ENCODE measurements around the gene TOB1. TPM values are rescaled to one million over a fixed set of nuclear protein-coding genes. Genes with fewer than 3 reads are reported as not detected.

TOB1 gene
- total and polyA plus RNA-seq, 2 of the 4 experiments (the other 2 are of a cell fraction): 4.3 to 9.0 TPM

DNA sequence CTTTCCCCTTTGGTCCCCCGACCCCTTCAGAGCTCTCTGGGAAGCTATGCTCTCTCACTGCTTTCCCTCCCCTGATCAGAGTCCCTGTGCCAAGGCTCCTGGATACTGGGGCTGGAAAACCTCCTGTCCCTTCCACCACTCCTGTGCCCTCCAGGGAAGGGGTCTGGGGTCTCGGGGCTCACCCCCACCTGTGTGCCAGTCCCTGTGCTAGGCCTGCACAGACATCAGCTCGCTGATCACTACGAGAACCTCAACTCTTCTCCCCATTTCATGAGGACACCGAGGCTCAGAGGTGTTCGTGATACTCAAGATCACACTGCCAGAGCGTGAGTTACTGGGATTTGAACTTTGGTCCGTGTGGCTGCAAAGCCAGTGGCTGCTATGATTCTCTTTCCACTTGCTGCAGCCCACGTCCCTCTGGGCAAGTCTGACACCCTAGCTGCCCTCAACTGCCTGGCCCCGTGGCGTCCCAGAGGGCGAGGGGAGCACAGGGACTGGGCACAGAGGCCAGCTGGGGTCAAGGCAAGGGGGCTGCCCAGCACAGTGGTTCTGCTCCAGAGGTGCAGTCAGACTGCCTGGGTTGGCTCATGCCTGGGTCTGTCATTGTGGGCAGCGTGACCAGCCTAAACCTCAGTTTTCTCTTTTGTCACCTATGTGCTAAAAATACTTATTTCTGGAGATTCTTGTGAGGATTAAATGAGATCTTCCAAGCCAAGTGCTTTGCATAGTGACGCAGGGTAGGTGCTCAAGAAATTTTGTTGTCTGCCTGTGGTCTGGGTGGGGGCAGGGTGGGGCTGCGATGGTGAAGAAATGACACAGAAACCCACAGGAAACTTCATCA, 43.8 kb upstream of the TOB1 start:
- POLR2A ChIA-PET (ENCODE audit: unreplicated experiment): interaction anchor here (1.2 kb wide), 1 partner anchor 43 kb away, joined by 3 read pairs; no protein-coding TSS in a partner anchor
- Histone ChIP-seq H3K18ac (ENCODE audit: low read depth, low read length) (no peak overlapping the region), H2BK15ac (ENCODE audit: low read depth, low read length) (no peak overlapping the region), H2AK5ac (ENCODE audit: low read depth, low read length) (no peak overlapping the region), H4K20me1 (ENCODE audit: insufficient read depth, low read length) (no peaks in the 10 kb centered on the region), H4K8ac (ENCODE audit: low read depth in 2 of 2, low read length in 2 of 2) (no peak overlapping the region), H2AFZ (replicated peaks; ENCODE audit: low read length, poor library complexity) (no peak overlapping the region), H3K27ac (ENCODE audit: insufficient read depth, low read length) (no peak overlapping the region), H4K5ac (ENCODE audit: low read depth, low read length) (no peak overlapping the region), H3K27me3 (ENCODE audit: control insufficient read depth, insufficient read depth, low read length) (peaks cover 19% of the 10 kb centered on the region), H3K9me3 (ENCODE audit: control insufficient read depth, insufficient read depth, low read length) (no peaks in the 10 kb centered on the region), H3K4me2 (ENCODE audit: low read depth, low read length) (no peak overlapping the region), H3K4me3 (ENCODE audit: insufficient read depth, low read depth, low read length) (no peak overlapping the region), H2BK20ac (ENCODE audit: low read depth, low read length) (no peak overlapping the region), H3K56ac (ENCODE audit: extremely low read depth, insufficient read depth, low read length) (no peak overlapping the region), H4K91ac (ENCODE audit: insufficient read depth, low read depth, low read length) (no peak overlapping the region), H3K9ac (ENCODE audit: low read depth, low read length) (no peak overlapping the region), H2BK120ac (ENCODE audit: low read depth, low read length) (no peak overlapping the region), H3K4me1 (ENCODE audit: control insufficient read depth, insufficient read depth, low read length) (peaks cover 4% of the 10 kb centered on the region), H3K36me3 (ENCODE audit: control insufficient read depth, insufficient read depth, low read length) (no peaks in the 10 kb centered on the region), H2AK9ac (replicated peaks; ENCODE audit: low read depth, low read length, poor library complexity) (no peak overlapping the region), H3K9me1 (ENCODE audit: insufficient read depth, low read length) (no peaks in the 10 kb centered on the region), H3K23ac (ENCODE audit: low read depth, low read length) (no peak overlapping the region), H3K4ac (ENCODE audit: low read depth, low read length) (no peak overlapping the region), H3K14ac (replicated peaks; ENCODE audit: low read depth, low read length) (no peak overlapping the region; the same call in 1 of the 2 replicates), H3K79me1 (ENCODE audit: low read depth in 1 of 2, low read length in 2 of 2) (no peaks in the 10 kb centered on the region), H2BK5ac (ENCODE audit: low read depth, low read length, poor library complexity, severe bottlenecking) (no peak overlapping the region)
- intact Hi-C loops (cut with micrococcal nuclease): no loop called here
- BruUV-seq (replicated peaks): no TSS peak
- ATAC-seq (ENCODE audit: low read depth) (no peak), DNase-seq (no peak)
- CTCF ChIA-PET: no interaction called here
- in situ Hi-C loops (cut with MboI; ENCODE audit: low sequenced_read_pairs): no loop called here
- 82% methylated on average over 11 of the region's 15 CpGs; no CpG with 5 or more reads in 1 of the 2 experiments for WGBS, 2 experiments (ENCODE audit: extremely low coverage in 2 of 2, insufficient read length in 1 of 2)
- dilution Hi-C loops (cut with HindIII; ENCODE audit: low sequenced_read_pairs, unreplicated experiment): no loop called here
- TF ChIP-seq RAD21 (IDR thresholded peaks at IDR 0.05; ENCODE audit: low read length): no peak
- TF ChIP-seq CHD1 (IDR thresholded peaks at IDR 0.05; ENCODE audit: low read depth, low read length): no peak
- no peak for TF ChIP-seq RFX5 (IDR thresholded peaks at IDR 0.05; ENCODE audit: low read depth, low read length)
- TF ChIP-seq RCOR1 (IDR thresholded peaks at IDR 0.05; ENCODE audit: insufficient replicate concordance, low read length): no peak
- no peak for TF ChIP-seq MXI1 (IDR thresholded peaks at IDR 0.05; ENCODE audit: borderline replicate concordance, low read depth, low read length)
- TF ChIP-seq FOS (IDR thresholded peaks at IDR 0.05; ENCODE audit: low read depth, low read length): no peak
- no peak for TF ChIP-seq NFE2L2 (IDR thresholded peaks at IDR 0.05; ENCODE audit: low read depth, low read length)
- TF ChIP-seq, protein P1, sequence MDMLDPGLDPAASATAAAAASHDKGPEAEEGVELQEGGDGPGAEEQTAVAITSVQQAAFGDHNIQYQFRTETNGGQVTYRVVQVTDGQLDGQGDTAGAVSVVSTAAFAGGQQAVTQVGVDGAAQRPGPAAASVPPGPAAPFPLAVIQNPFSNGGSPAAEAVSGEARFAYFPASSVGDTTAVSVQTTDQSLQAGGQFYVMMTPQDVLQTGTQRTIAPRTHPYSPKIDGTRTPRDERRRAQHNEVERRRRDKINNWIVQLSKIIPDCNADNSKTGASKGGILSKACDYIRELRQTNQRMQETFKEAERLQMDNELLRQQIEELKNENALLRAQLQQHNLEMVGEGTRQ (IDR thresholded peaks at IDR 0.05; ENCODE audit: low read depth, low read length): no peak
- TF ChIP-seq BHLHE40 (IDR thresholded peaks at IDR 0.05; ENCODE audit: low read depth, low read length): no peak
- TF ChIP-seq SMC3 (IDR thresholded peaks at IDR 0.05; ENCODE audit: low read depth, low read length): no peak
- TF ChIP-seq, protein P2, sequence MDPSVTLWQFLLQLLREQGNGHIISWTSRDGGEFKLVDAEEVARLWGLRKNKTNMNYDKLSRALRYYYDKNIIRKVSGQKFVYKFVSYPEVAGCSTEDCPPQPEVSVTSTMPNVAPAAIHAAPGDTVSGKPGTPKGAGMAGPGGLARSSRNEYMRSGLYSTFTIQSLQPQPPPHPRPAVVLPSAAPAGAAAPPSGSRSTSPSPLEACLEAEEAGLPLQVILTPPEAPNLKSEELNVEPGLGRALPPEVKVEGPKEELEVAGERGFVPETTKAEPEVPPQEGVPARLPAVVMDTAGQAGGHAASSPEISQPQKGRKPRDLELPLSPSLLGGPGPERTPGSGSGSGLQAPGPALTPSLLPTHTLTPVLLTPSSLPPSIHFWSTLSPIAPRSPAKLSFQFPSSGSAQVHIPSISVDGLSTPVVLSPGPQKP (IDR thresholded peaks at IDR 0.05; ENCODE audit: borderline replicate concordance, low read depth, low read length): no peak
- no peak for TF ChIP-seq MAZ (IDR thresholded peaks at IDR 0.05; ENCODE audit: borderline replicate concordance, low read depth, low read length)
- TF ChIP-seq, protein P3, sequence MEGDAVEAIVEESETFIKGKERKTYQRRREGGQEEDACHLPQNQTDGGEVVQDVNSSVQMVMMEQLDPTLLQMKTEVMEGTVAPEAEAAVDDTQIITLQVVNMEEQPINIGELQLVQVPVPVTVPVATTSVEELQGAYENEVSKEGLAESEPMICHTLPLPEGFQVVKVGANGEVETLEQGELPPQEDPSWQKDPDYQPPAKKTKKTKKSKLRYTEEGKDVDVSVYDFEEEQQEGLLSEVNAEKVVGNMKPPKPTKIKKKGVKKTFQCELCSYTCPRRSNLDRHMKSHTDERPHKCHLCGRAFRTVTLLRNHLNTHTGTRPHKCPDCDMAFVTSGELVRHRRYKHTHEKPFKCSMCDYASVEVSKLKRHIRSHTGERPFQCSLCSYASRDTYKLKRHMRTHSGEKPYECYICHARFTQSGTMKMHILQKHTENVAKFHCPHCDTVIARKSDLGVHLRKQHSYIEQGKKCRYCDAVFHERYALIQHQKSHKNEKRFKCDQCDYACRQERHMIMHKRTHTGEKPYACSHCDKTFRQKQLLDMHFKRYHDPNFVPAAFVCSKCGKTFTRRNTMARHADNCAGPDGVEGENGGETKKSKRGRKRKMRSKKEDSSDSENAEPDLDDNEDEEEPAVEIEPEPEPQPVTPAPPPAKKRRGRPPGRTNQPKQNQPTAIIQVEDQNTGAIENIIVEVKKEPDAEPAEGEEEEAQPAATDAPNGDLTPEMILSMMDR (conservative IDR thresholded peaks at IDR 0.05; ENCODE audit: low read depth, low read length): no peak
- no peak for TF ChIP-seq CEBPB (IDR thresholded peaks at IDR 0.05; ENCODE audit: low read depth, low read length)
- no peak for TF ChIP-seq MAFK (IDR thresholded peaks at IDR 0.05; ENCODE audit: low read depth, low read length)
